Calu3 (cell line): ENCODE data around the gene ZCCHC7. TPM values are rescaled to one million over a fixed set of nuclear protein-coding genes. Genes with fewer than 3 reads are reported as not detected.

Source experiments
- BruUV-seq: library from RNA; stranded (reverse); fragments of 400-500 nt; replicated peaks from 2 replicates; lab custom pipeline; 2021; lab: Mats Ljungman, UMichigan
- CTCF ChIA-PET: fragments of 300-600 bp; sonication (Branson Sonifier 250); formaldehyde crosslinking; loops from one replicate; lab custom pipeline; 2022; ENCODE audit warnings: antibody characterized with exemption; lab: Charles Lee
- DNase-seq: peaks from one replicate; pipeline ENCODE4 v3.0.0; 2022
- H3K27ac Mint-ChIP-seq: one replicate; pipeline ENCODE4 v1.8.0; 2022; ENCODE audit warnings: mixed read lengths; ENCODE audit not compliant: unreplicated experiment
- H3K27me3 Mint-ChIP-seq: one replicate; pipeline ENCODE4 v1.8.0; 2022; ENCODE audit warnings: mixed read lengths; ENCODE audit not compliant: unreplicated experiment
- H3K36me3 Mint-ChIP-seq: one replicate; pipeline ENCODE4 v1.8.0; 2022; ENCODE audit warnings: mild to moderate bottlenecking, moderate library complexity, mixed read lengths; ENCODE audit not compliant: insufficient read depth, unreplicated experiment
- H3K4me1 Mint-ChIP-seq: one replicate; pipeline ENCODE4 v1.8.0; 2022; ENCODE audit warnings: mild to moderate bottlenecking, low read depth, mixed read lengths; ENCODE audit not compliant: unreplicated experiment
- H3K4me3 Mint-ChIP-seq: one replicate; pipeline ENCODE4 v1.8.0; 2022; ENCODE audit warnings: mild to moderate bottlenecking, low read depth, moderate library complexity, mixed read lengths; ENCODE audit not compliant: unreplicated experiment
- H3K9me3 Mint-ChIP-seq: one replicate; pipeline ENCODE4 v1.8.0; 2022; ENCODE audit warnings: low read depth, mixed read lengths; ENCODE audit not compliant: unreplicated experiment
- intact Hi-C: fragments of 100-400 bp; cut with micrococcal nuclease; formaldehyde crosslinking; loops from one replicate; pipeline ENCODE4 v1.10.0; 2022; ENCODE audit not compliant: unreplicated experiment
- total RNA-seq: library from RNA; stranded (reverse); gene quantifications from 2 replicates; pipeline ENCODE4 v1.2.3, GENCODE V29; 2022
- TF ChIP-seq, protein P1 (sequence below): fragments of 200-600 bp; IDR thresholded peaks from one replicate; pipeline ENCODE4 v1.8.0; 2022; ENCODE audit warnings: antibody characterized with exemption; ENCODE audit not compliant: unreplicated experiment

The ZCCHC7 gene
- total RNA-seq, 1 experiment from 2014 or later: 6.5 TPM

DNA sequence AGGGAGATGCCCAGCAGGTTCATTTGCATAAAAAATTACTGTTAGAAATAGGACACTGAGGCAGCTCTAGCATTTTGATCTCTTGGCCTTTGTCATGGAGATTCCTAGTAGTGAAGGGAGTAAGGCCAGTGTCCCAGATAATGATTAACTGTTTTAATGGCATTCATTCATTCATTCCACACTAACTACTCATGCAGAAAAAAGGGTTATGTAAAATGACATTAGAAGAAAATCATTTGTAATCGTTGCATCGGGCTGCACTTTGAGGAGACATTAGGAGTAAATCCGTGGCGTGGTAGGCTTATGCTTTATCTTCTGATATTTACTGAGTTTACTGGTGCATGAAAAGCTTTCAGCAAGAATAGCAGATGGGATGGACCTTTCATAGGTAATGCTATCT, 219.5 kb downstream of the ZCCHC7 start:
- DNase-seq: no peak
- Mint-ChIP-seq H3K27me3 (no peaks in the 10 kb centered on the region), H3K36me3 (no peaks in the 10 kb centered on the region), H3K9me3 (no peaks in the 10 kb centered on the region), H3K4me3 (no peak overlapping the region), H3K27ac (no peak overlapping the region), H3K4me1 (no peaks in the 10 kb centered on the region)
- TF ChIP-seq, protein P1, sequence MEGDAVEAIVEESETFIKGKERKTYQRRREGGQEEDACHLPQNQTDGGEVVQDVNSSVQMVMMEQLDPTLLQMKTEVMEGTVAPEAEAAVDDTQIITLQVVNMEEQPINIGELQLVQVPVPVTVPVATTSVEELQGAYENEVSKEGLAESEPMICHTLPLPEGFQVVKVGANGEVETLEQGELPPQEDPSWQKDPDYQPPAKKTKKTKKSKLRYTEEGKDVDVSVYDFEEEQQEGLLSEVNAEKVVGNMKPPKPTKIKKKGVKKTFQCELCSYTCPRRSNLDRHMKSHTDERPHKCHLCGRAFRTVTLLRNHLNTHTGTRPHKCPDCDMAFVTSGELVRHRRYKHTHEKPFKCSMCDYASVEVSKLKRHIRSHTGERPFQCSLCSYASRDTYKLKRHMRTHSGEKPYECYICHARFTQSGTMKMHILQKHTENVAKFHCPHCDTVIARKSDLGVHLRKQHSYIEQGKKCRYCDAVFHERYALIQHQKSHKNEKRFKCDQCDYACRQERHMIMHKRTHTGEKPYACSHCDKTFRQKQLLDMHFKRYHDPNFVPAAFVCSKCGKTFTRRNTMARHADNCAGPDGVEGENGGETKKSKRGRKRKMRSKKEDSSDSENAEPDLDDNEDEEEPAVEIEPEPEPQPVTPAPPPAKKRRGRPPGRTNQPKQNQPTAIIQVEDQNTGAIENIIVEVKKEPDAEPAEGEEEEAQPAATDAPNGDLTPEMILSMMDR: no peak
- intact Hi-C loops: no loop called here
- CTCF ChIA-PET: interaction anchor here (0.7 kb wide), 1 partner anchor 330 kb away, joined by 4 read pairs; no protein-coding TSS in a partner anchor
- BruUV-seq: no TSS peak

DNA sequence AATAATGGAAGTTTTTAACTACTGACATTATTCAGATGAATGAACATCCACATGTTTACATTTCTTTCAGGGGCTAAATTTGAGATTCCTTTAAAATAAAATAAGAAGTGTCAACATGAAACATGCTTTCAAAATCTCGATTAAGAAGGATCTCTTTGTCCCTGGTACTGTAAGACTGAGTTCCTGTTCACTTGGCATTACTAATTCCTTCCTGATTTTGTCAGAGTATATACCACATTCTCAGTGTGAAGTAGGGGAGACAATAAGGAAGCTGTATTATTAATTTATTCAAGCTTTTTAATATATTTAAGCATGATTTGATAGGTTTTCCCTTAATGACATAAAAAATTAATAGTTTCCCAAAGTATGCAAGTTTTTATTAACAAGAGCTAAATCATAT, 220.6 kb downstream of the ZCCHC7 start:
- Mint-ChIP-seq H3K27me3 (no peaks in the 10 kb centered on the region), H3K36me3 (no peaks in the 10 kb centered on the region), H3K4me3 (no peak overlapping the region), H3K9me3 (no peaks in the 10 kb centered on the region), H3K27ac (no peak overlapping the region), H3K4me1 (no peaks in the 10 kb centered on the region)
- BruUV-seq: no TSS peak
- intact Hi-C loops: no loop called here
- DNase-seq: no peak
- CTCF ChIA-PET: interaction anchor here (0.7 kb wide), 1 partner anchor 331 kb away, joined by 4 read pairs; no protein-coding TSS in a partner anchor
- TF ChIP-seq, protein P1: no peak

DNA sequence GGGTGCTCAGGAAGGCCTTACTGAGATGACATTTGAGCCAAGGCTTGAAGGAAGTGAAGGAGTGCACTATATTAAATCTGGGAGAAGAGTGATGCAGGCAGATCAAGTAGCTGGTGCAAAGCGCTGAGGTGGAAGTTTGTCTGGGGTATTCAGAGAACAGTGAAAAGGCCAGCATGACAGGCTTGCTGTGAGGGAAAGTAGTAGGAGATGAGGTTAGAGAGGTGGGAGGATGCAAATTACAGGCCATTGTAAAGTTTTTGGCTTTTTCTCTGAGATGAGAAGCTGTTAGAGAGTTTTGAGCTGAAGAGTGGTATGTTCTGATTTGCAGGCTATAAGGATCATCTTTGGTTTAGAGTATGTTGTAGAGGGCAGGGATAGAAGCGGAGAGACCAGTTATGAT, 221.3 kb downstream of the ZCCHC7 start:
- BruUV-seq: no TSS peak
- no peaks in the 10 kb centered on the region for H3K9me3 Mint-ChIP-seq
- H3K27me3 Mint-ChIP-seq: no peaks in the 10 kb centered on the region
- H3K36me3 Mint-ChIP-seq: no peaks in the 10 kb centered on the region
- TF ChIP-seq, protein P1: no peak
- no peak overlapping the region for H3K4me3 Mint-ChIP-seq
- no peak for DNase-seq
- no peaks in the 10 kb centered on the region for H3K4me1 Mint-ChIP-seq
- intact Hi-C loops: no loop called here
- no peak overlapping the region for H3K27ac Mint-ChIP-seq
- CTCF ChIA-PET: no interaction called here

DNA sequence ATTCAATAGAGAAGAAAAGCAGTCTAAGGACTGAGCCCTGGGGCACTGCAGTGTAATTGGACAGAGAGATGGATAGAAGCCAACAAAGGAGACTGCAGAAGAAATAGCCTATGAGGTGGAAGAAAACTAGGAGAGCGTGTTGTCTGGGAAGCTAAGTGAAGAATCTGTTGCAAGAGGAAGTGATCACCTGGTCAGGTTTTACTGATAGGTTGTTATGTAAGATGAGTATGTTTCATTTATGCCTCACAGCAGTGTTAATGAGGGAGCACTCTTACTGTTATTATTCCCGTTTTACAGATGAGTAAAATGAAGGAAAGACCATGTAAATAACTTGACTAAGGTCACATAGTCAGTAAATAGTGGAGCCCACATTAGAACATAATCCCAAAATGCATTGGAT, 222.1 kb downstream of the ZCCHC7 start:
- H3K4me1 Mint-ChIP-seq: no peaks in the 10 kb centered on the region
- no peak overlapping the region for H3K4me3 Mint-ChIP-seq
- intact Hi-C loops: no loop called here
- DNase-seq: no peak
- TF ChIP-seq, protein P1: no peak
- H3K27ac Mint-ChIP-seq: no peak overlapping the region
- H3K27me3 Mint-ChIP-seq: no peaks in the 10 kb centered on the region
- BruUV-seq: no TSS peak
- H3K9me3 Mint-ChIP-seq: no peaks in the 10 kb centered on the region
- no peaks in the 10 kb centered on the region for H3K36me3 Mint-ChIP-seq
- CTCF ChIA-PET: no interaction called here
